ENCODE measurements around the gene RAD51AP1.

DNA sequence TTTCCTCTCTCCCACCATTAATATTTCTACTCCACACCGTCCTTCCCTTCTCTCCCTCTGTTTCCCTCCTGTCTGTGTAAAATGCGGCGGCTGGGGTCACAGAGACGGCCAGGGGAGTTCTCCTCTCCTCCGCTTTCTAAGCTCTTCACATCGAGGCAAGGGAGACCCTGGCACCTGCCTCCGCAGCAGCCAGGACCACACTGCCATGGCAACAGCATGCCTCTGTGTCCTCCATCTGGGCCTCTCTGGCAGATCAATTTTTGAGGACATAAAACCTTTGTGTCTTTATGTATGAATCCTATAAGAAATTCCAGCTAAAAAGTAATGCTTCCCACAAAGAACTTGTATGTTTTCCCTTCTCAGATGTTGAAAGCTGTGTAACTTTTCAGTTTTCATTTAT lies 64.7 kb downstream of the RAD51AP1 start:
- TF ChIP-seq, protein P1, sequence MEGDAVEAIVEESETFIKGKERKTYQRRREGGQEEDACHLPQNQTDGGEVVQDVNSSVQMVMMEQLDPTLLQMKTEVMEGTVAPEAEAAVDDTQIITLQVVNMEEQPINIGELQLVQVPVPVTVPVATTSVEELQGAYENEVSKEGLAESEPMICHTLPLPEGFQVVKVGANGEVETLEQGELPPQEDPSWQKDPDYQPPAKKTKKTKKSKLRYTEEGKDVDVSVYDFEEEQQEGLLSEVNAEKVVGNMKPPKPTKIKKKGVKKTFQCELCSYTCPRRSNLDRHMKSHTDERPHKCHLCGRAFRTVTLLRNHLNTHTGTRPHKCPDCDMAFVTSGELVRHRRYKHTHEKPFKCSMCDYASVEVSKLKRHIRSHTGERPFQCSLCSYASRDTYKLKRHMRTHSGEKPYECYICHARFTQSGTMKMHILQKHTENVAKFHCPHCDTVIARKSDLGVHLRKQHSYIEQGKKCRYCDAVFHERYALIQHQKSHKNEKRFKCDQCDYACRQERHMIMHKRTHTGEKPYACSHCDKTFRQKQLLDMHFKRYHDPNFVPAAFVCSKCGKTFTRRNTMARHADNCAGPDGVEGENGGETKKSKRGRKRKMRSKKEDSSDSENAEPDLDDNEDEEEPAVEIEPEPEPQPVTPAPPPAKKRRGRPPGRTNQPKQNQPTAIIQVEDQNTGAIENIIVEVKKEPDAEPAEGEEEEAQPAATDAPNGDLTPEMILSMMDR (IDR thresholded peaks at IDR 0.05): no peak
- TF ChIP-seq POLR2A (IDR thresholded peaks at IDR 0.05): no peak
